Activated B cell treated with CpG ODN at 0.5 μM for 24 hours (primary cell): ENCODE results near the gene ANKS1B. TPM values are rescaled to one million over a fixed set of nuclear protein-coding genes. Genes with fewer than 3 reads are reported as not detected.

Experiments used
- ATAC-seq: fragments of 200-7000 bp; cut with Tn5 transposase; one replicate; pipeline ENCODE4 v1.10.0; 2021; ENCODE audit warnings: low read depth, mild to moderate bottlenecking, moderate library complexity
- CTCF ChIA-PET: fragments of 350-600 bp; sonication (Branson Sonifier 250); formaldehyde crosslinking; loops from one replicate; lab custom pipeline; 2021; ENCODE audit warnings: antibody characterized with exemption; lab: Charles Lee
- POLR2A ChIA-PET: fragments of 350-600 bp; sonication (Branson Sonifier 250); formaldehyde crosslinking; loops from one replicate; lab custom pipeline; 2021; ENCODE audit warnings: antibody characterized with exemption; lab: Charles Lee
- DNase-seq: peaks from one replicate; pipeline ENCODE4 v3.0.0; 2022
- H3K27ac Mint-ChIP-seq: one replicate; pipeline ENCODE4 v1.8.0; 2020; ENCODE audit warnings: mixed read lengths
- H3K27me3 Mint-ChIP-seq: one replicate; pipeline ENCODE4 v1.8.0; 2021; ENCODE audit warnings: mixed read lengths
- H3K36me3 Mint-ChIP-seq: one replicate; pipeline ENCODE4 v1.8.0; 2021; ENCODE audit warnings: low read depth, mixed read lengths
- H3K4me1 Mint-ChIP-seq: one replicate; pipeline ENCODE4 v1.8.0; 2021; ENCODE audit warnings: mixed read lengths
- H3K4me3 Mint-ChIP-seq: one replicate; pipeline ENCODE4 v1.8.0; 2020; ENCODE audit warnings: mild to moderate bottlenecking, mixed read lengths
- H3K9me3 Mint-ChIP-seq: one replicate; pipeline ENCODE4 v1.8.0; 2020; ENCODE audit warnings: mixed read lengths
- intact Hi-C: fragments of 100-400 bp; cut with micrococcal nuclease; formaldehyde crosslinking; loops from one replicate; pipeline ENCODE4 v1.15.1; 2024
- total RNA-seq: library from RNA; stranded (reverse); gene quantifications from 2 replicates; pipeline ENCODE4 v1.2.3, GENCODE V29; 2022
- TF ChIP-seq, protein P1 (sequence below): fragments of 200-600 bp; IDR thresholded peaks from one replicate; pipeline ENCODE4 v1.8.0; 2022; ENCODE audit warnings: antibody characterized with exemption, mild to moderate bottlenecking

ANKS1B gene
- total RNA-seq, 1 donor from 2014 or later, result not detected

DNA sequence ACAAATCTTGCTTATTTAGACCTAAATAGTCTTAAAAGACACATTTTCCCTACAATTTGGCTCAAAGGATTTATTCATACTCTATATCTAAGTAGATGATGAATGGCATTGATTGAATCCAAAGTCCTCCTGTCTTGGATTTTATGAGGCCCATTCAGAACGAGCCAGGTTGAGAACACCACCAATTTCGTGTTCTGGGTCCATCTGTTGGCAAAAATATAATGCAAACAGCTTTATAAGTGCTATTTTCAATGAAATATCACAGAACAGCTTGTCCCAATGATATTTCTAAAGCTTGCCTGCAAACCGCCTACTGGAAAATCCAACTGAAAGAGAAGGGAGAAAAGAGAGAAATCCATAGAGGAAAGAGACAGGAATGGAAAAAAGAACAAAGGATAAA lies 542.0 kb downstream of the ANKS1B start:
- intact Hi-C loops, result no loop called here
- TF ChIP-seq, protein P1, sequence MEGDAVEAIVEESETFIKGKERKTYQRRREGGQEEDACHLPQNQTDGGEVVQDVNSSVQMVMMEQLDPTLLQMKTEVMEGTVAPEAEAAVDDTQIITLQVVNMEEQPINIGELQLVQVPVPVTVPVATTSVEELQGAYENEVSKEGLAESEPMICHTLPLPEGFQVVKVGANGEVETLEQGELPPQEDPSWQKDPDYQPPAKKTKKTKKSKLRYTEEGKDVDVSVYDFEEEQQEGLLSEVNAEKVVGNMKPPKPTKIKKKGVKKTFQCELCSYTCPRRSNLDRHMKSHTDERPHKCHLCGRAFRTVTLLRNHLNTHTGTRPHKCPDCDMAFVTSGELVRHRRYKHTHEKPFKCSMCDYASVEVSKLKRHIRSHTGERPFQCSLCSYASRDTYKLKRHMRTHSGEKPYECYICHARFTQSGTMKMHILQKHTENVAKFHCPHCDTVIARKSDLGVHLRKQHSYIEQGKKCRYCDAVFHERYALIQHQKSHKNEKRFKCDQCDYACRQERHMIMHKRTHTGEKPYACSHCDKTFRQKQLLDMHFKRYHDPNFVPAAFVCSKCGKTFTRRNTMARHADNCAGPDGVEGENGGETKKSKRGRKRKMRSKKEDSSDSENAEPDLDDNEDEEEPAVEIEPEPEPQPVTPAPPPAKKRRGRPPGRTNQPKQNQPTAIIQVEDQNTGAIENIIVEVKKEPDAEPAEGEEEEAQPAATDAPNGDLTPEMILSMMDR, result no peak
- H3K27me3 Mint-ChIP-seq, result no peaks in the 10 kb centered on the region
- ChIA-PET CTCF (no interaction called here), POLR2A (no interaction called here)
- no peaks in the 10 kb centered on the region for H3K4me1 Mint-ChIP-seq
- no peaks in the 10 kb centered on the region for H3K36me3 Mint-ChIP-seq
- ATAC-seq (no peak), DNase-seq (no peak)
- no peak overlapping the region for H3K4me3 Mint-ChIP-seq
- H3K27ac Mint-ChIP-seq, result no peak overlapping the region
- peaks cover 8% of the 10 kb centered on the region for H3K9me3 Mint-ChIP-seq

- Mint-ChIP-seq H3K4me3 (no peak overlapping the region), H3K4me1 (no peaks in the 10 kb centered on the region), H3K36me3 (no peaks in the 10 kb centered on the region), H3K9me3 (no peaks in the 10 kb centered on the region), H3K27me3 (no peaks in the 10 kb centered on the region), H3K27ac (no peak overlapping the region)
- ChIA-PET POLR2A (no interaction called here), CTCF (no interaction called here)
- no peak for ATAC-seq
- DNase-seq, result no peak
- intact Hi-C loops, result no loop called here
- TF ChIP-seq, protein P1, result no peak
Observed at GRCh38 chr12:99439399-99439798, 545.3 kb downstream of the ANKS1B start.

DNA sequence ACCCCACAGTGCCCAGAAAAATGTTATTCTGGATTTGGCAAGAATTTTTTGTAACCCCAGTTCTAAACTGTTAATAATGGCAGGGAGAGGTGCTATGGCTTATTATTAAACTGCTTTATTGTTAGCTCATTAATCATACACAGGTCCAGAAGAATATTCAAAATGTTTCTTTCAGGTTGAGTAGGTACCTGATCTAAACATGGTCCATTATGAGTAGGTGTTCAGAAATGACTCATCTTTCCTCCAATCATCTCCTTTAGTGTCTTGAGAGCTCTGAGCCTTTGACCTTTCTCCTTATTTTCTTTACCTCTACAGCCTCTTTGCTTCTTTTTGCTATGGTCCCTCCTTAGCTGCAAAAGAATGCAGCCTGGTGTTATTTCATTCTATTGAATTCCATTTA lies 548.2 kb downstream of the ANKS1B start:
- no peak overlapping the region for H3K4me3 Mint-ChIP-seq
- DNase-seq, result no peak

GRCh38 chr12:99435095-99435791 lies 549.5 kb downstream of the ANKS1B start:
- no peaks in the 10 kb centered on the region for H3K27me3 Mint-ChIP-seq
- no peak for DNase-seq
- H3K9me3 Mint-ChIP-seq, result no peaks in the 10 kb centered on the region
- H3K4me1 Mint-ChIP-seq, result no peaks in the 10 kb centered on the region
- no peak for ATAC-seq
- H3K36me3 Mint-ChIP-seq, result no peaks in the 10 kb centered on the region
- no peak overlapping the region for H3K4me3 Mint-ChIP-seq
- intact Hi-C loops, result no loop called here
- CTCF ChIA-PET, result no interaction called here
- H3K27ac Mint-ChIP-seq, result no peak overlapping the region
- POLR2A ChIA-PET, result no interaction called here
- TF ChIP-seq, protein P1, result no peak

More for the DNA sequence above, 548.2 kb downstream of the ANKS1B start:
- ATAC-seq, result no peak
- Mint-ChIP-seq H3K27me3 (no peaks in the 10 kb centered on the region), H3K9me3 (no peaks in the 10 kb centered on the region), H3K4me1 (no peaks in the 10 kb centered on the region), H3K27ac (no peak overlapping the region), H3K36me3 (no peaks in the 10 kb centered on the region)
- ChIA-PET POLR2A (no interaction called here), CTCF (no interaction called here)
- TF ChIP-seq, protein P1, result no peak
- intact Hi-C loops, result no loop called here

DNA sequence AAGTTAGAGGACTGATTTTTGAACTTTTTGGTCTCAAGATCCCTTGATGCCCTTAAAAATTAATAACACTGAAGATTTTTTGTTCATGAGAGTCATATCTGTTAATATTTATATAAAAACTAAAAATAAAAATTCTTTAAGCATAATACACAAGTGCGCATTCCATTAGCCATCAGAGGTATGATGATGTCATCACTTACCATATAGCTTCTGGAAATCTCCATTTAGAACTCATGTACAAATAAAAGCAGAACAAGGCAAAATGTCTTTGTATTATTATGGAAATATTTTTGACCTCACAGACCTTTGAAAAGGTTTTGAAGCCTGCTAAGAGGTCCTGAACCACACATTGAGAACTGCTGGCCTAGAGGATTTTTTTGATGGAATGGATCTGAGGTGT lies 551.6 kb downstream of the ANKS1B start:
- intact Hi-C loops, result no loop called here
- no peak for DNase-seq
- TF ChIP-seq, protein P1, result no peak
- CTCF ChIA-PET, result no interaction called here
- Mint-ChIP-seq H3K27me3 (no peaks in the 10 kb centered on the region), H3K36me3 (no peaks in the 10 kb centered on the region), H3K4me1 (no peaks in the 10 kb centered on the region), H3K9me3 (no peaks in the 10 kb centered on the region), H3K27ac (no peak overlapping the region), H3K4me3 (no peak overlapping the region)
- no peak for ATAC-seq
- POLR2A ChIA-PET, result no interaction called here
